ENCODE data around the gene STX7. TPM values are rescaled to one million over a fixed set of nuclear protein-coding genes. Genes with fewer than 3 reads are reported as not detected.

STX7 gene
- total RNA-seq, 2 experiments from 2014 or later: 66.5 to 178 TPM

GRCh38 chr6:132515386-132515785, 2.5 kb upstream of the STX7 start:
- peaks cover 16% of the 10 kb centered on the region; the same call in 1 of the 2 replicates for H3K36me3 ChIP-seq (ENCODE audit: insufficient read depth, low read length)
- ChIA-PET CTCF (ENCODE audit: unreplicated experiment) (no interaction called here), POLR2A (interaction anchor here (0.6 to 2.0 kb wide), 6 partner anchors 9 to 248 kb away, joined by 3 to 7 read pairs (median 4); no protein-coding TSS in a partner anchor)
- 0 out of 2 replicates have a peak overlapping the region, but pooled peaks have one; percentile 24 for H2AFZ ChIP-seq (ENCODE audit: low read length)
- no peak overlapping the region for H3K27ac ChIP-seq (ENCODE audit: low read depth, low read length, poor library complexity, severe bottlenecking)
- H3K79me2 ChIP-seq (ENCODE audit: insufficient read depth, low read depth, low read length): peaks cover 27% of the 10 kb centered on the region
- DNase-seq (ENCODE audit: low spot score): no peak
- no peaks in the 10 kb centered on the region for H3K9me3 ChIP-seq (ENCODE audit: low read length)
- no peak overlapping the region for H3K4me3 ChIP-seq (ENCODE audit: low read depth, low read length, poor library complexity, severe bottlenecking)
- no peaks in the 10 kb centered on the region for H3K9me2 ChIP-seq (ENCODE audit: insufficient read depth, low read length)
- peaks cover 11% of the 10 kb centered on the region; the same call in 1 of the 2 replicates for H4K20me1 ChIP-seq (ENCODE audit: insufficient read depth, low read length)
- peaks cover 17% of the 10 kb centered on the region for H3K4me1 ChIP-seq (ENCODE audit: insufficient read depth, low read length, poor library complexity, severe bottlenecking)
- TF ChIP-seq CTCF (conservative IDR thresholded peaks at IDR 0.05; ENCODE audit: low read length): no peak
- intact Hi-C loops (cut with micrococcal nuclease; ENCODE audit: unreplicated experiment): loop anchor here (10.0 kb wide), 1 partner anchor 601 kb away; no protein-coding TSS in a partner anchor
- BruUV-seq (replicated peaks): no TSS peak
- H3K4me2 ChIP-seq (ENCODE audit: low read length): no peak overlapping the region

GRCh38 chr6:132513831-132514545, 1.1 kb upstream of the STX7 start:
- peak overlapping the region; percentile 82 for H3K4me3 ChIP-seq (ENCODE audit: low read depth, low read length, poor library complexity, severe bottlenecking)
- POLR2A ChIA-PET: interaction anchor here (1.1 to 2.9 kb wide), 10 partner anchors 15 to 284 kb away, joined by 3 to 54 read pairs (median 6); partner anchors contain the start of gene SLC18B1
- H3K79me2 ChIP-seq (ENCODE audit: insufficient read depth, low read depth, low read length): peaks cover 41% of the 10 kb centered on the region
- peaks cover 16% of the 10 kb centered on the region; the same call in 1 of the 2 replicates for H4K20me1 ChIP-seq (ENCODE audit: insufficient read depth, low read length)
- TF ChIP-seq EZH2phosphoT487 (IDR thresholded peaks at IDR 0.05; ENCODE audit: borderline replicate concordance, low read depth, low read length) (no peak), CTCF (conservative IDR thresholded peaks at IDR 0.05; ENCODE audit: low read length) (no peak)
- peak overlapping the region; percentile 79 for H3K27ac ChIP-seq (ENCODE audit: low read depth, low read length, poor library complexity, severe bottlenecking)
- H3K4me1 ChIP-seq (ENCODE audit: insufficient read depth, low read length, poor library complexity, severe bottlenecking): peaks cover 30% of the 10 kb centered on the region
- peaks cover 27% of the 10 kb centered on the region for H3K36me3 ChIP-seq (ENCODE audit: insufficient read depth, low read length)
- H3K9me3 ChIP-seq (ENCODE audit: low read length): no peaks in the 10 kb centered on the region
- H3K9me2 ChIP-seq (ENCODE audit: insufficient read depth, low read length): no peaks in the 10 kb centered on the region
- BruUV-seq (replicated peaks): no TSS peak
- CTCF ChIA-PET (ENCODE audit: unreplicated experiment): interaction anchor here (1.3 kb wide), 1 partner anchor 13 kb away, joined by 6 read pairs; no protein-coding TSS in a partner anchor
- DNase-seq (ENCODE audit: low spot score): no peak
- H2AFZ ChIP-seq (ENCODE audit: low read length): peak overlapping the region; percentile 83
- H3K4me2 ChIP-seq (ENCODE audit: low read length): peak overlapping the region; percentile 82
- intact Hi-C loops (cut with micrococcal nuclease; ENCODE audit: unreplicated experiment): loop anchor here (2.0 to 10.0 kb wide), 4 partner anchors 23 to 599 kb away; partner anchors contain the start of gene SLC18B1

GRCh38 chr6:132512342-132512637, 626 bp downstream of the STX7 start:
- Histone ChIP-seq H3K36me3 (ENCODE audit: insufficient read depth, low read length) (peaks cover 44% of the 10 kb centered on the region), H3K79me2 (ENCODE audit: insufficient read depth, low read depth, low read length) (peaks cover 58% of the 10 kb centered on the region), H3K4me3 (ENCODE audit: low read depth, low read length, poor library complexity, severe bottlenecking) (peak overlapping the region; percentile 82), H3K27ac (ENCODE audit: low read depth, low read length, poor library complexity, severe bottlenecking) (peak overlapping the region; percentile 79), H3K4me1 (ENCODE audit: insufficient read depth, low read length, poor library complexity, severe bottlenecking) (peaks cover 47% of the 10 kb centered on the region), H3K9me3 (ENCODE audit: low read length) (no peaks in the 10 kb centered on the region), H4K20me1 (ENCODE audit: insufficient read depth, low read length) (peaks cover 31% of the 10 kb centered on the region; the same call in 1 of the 2 replicates), H2AFZ (ENCODE audit: low read length) (no peak overlapping the region), H3K9me2 (ENCODE audit: insufficient read depth, low read length) (no peaks in the 10 kb centered on the region), H3K4me2 (ENCODE audit: low read length) (peak overlapping the region; percentile 82)
- no peak for TF ChIP-seq EZH2phosphoT487 (IDR thresholded peaks at IDR 0.05; ENCODE audit: borderline replicate concordance, low read depth, low read length)
- TF ChIP-seq CTCF (conservative IDR thresholded peaks at IDR 0.05; ENCODE audit: low read length): no peak; the same call in 1 of the 2 replicates
- DNase-seq (ENCODE audit: low spot score): no peak
- BruUV-seq (replicated peaks): no TSS peak
- CTCF ChIA-PET (ENCODE audit: unreplicated experiment): interaction anchor here (0.6 to 1.3 kb wide), 3 partner anchors 15 to 1840 kb away, joined by 3 to 6 read pairs (median 3); no protein-coding TSS in a partner anchor
- intact Hi-C loops (cut with micrococcal nuclease; ENCODE audit: unreplicated experiment): loop anchor here (2.0 to 10.0 kb wide), 4 partner anchors 21 to 597 kb away; partner anchors contain the start of gene SLC18B1
- POLR2A ChIA-PET: interaction anchor here (0.7 to 2.9 kb wide), 19 partner anchors 8 to 595 kb away, joined by 3 to 54 read pairs (median 4); partner anchors contain the start of gene SLC18B1

All from OCI-LY7 (cell line).